K562 (cell line): ENCODE results near the gene LRRC75A. TPM values are rescaled to one million over a fixed set of nuclear protein-coding genes. Genes with fewer than 3 reads are reported as not detected.

Experiments
- EP300 ChIP-seq: IDR thresholded peaks from 2 replicates; pipeline ENCODE4 v1.6.1; 2012; ENCODE audit warnings: low read length, improper control_type of control experiment
- GTF2E2 ChIP-seq: fragments of 200-800 bp; sonication (Bioruptor generic); IDR thresholded peaks from 2 replicates; pipeline ENCODE4 v1.6.1; 2016; ENCODE audit warnings: missing genetic modification characterization, missing compliant biosample characterization
- MIER1 ChIP-seq: fragments of 450-650 bp; IDR thresholded peaks from 2 replicates; pipeline ENCODE4 v1.6.1; 2016; ENCODE audit warnings: antibody characterized with exemption, mild to moderate bottlenecking, low read depth
- NCOA4 ChIP-seq: fragments of 450-650 bp; IDR thresholded peaks from 2 replicates; pipeline ENCODE4 v1.6.1; 2018; ENCODE audit warnings: mild to moderate bottlenecking; ENCODE audit not compliant: partially characterized antibody
- NCOA6 ChIP-seq: fragments of 450-650 bp; IDR thresholded peaks from 2 replicates; pipeline ENCODE4 v1.6.1; 2017; ENCODE audit warnings: mild to moderate bottlenecking
- NFIC ChIP-seq: fragments of 450-650 bp; IDR thresholded peaks from 2 replicates; pipeline ENCODE4 v1.6.1; 2017; ENCODE audit warnings: mild to moderate bottlenecking, inconsistent platforms
- PTTG1 ChIP-seq: fragments of 450-650 bp; IDR thresholded peaks from 2 replicates; pipeline ENCODE4 v1.6.1; 2016; ENCODE audit warnings: low read depth, mild to moderate bottlenecking, missing genetic modification characterization, missing compliant biosample characterization
- RBFOX2 ChIP-seq: fragments of 200-400 bp; formaldehyde crosslinking; IDR thresholded peaks from 2 replicates; pipeline ENCODE4 v1.6.1; 2017; ENCODE audit warnings: low read depth, mild to moderate bottlenecking, low read length, moderate library complexity
- SP2 ChIP-seq: IDR thresholded peaks from 2 replicates; pipeline ENCODE4 v1.6.1; 2011; ENCODE audit warnings: mild to moderate bottlenecking, low read depth, low read length, moderate library complexity; ENCODE audit not compliant: poor library complexity, severe bottlenecking; ENCODE audit errors: extremely low read depth
- ZFPM2 ChIP-seq: fragments of 250-450 bp; sonication (Bioruptor Pico); IDR thresholded peaks from 2 replicates; pipeline ENCODE4 v1.5.1; 2022; ENCODE audit warnings: mild to moderate bottlenecking
- ZFX ChIP-seq: sonication (generic); formaldehyde crosslinking; IDR thresholded peaks from 2 replicates; pipeline ENCODE4 v1.8.0; 2022; ENCODE audit warnings: mild to moderate bottlenecking, missing genetic modification reagents, moderate library complexity
- ZNF165 ChIP-seq: fragments of 250-450 bp; sonication (Bioruptor Pico); IDR thresholded peaks from 2 replicates; pipeline ENCODE4 v1.4.0; 2020; ENCODE audit warnings: borderline replicate concordance
- ZNF830 ChIP-seq: fragments of 250-450 bp; sonication (Bioruptor Pico); IDR thresholded peaks from 2 replicates; pipeline ENCODE4 v1.5.0; 2021; ENCODE audit warnings: mild to moderate bottlenecking
- polyA plus RNA-seq, 8 experiments: library from polyadenylated mRNA; depleted of rRNA in 4 of 8; stranded (reverse) in 5 of 8; unstranded in 3 of 8; fragments of >200 nt; fragmentation: Nextera tagmentation in 2 of 8; fragmentation: Illumina TruSeq in 1 of 8; extraction: Ambion mirVana in 2 of 8; extraction: Trizol in 1 of 8; gene quantifications; 2 replicates each; pipeline versions ENCODE4 v1.2.1 to v1.2.3, GENCODE V29; 2011 to 2014; ENCODE audit warnings: inconsistent platforms in 1 of 8, missing spikeins in 1 of 8
- total RNA-seq, 7 experiments: library from RNA; depleted of rRNA in 6 of 7; stranded (reverse); fragments of >200 nt in 6 of 7; fragmentation: Illumina TruSeq in 2 of 7; extraction: Trizol in 2 of 7; gene quantifications; 2 replicates each; pipeline versions ENCODE4 v1.2.1 to v1.2.3, GENCODE V29; 2011 to 2021; ENCODE audit warnings: low replicate concordance in 1 of 7
- TF ChIP-seq, protein P1 (sequence below), 3 experiments: fragments of 200-800 bp in 1 of 3; fragments of 250-450 bp in 1 of 3; fragments of 450-650 bp in 1 of 3; sonication (Bioruptor Pico) in 1 of 3; sonication (Bioruptor generic) in 1 of 3; formaldehyde crosslinking in 1 of 3; IDR thresholded peaks; 2 replicates each; pipeline versions ENCODE4 v1.6.1 to v1.8.0; 2016 to 2022; ENCODE audit warnings: mild to moderate bottlenecking in 2 of 3, missing genetic modification characterization in 2 of 3, missing compliant biosample characterization in 1 of 3, moderate library complexity in 1 of 3
- TF ChIP-seq, protein P2 (sequence below): fragments of 450-650 bp; IDR thresholded peaks from 2 replicates; pipeline ENCODE4 v1.6.1; 2018; ENCODE audit not compliant: partially characterized antibody
- TF ChIP-seq, protein P3 (sequence below), 2 experiments: fragments of 450-650 bp; IDR thresholded peaks; 2 replicates each; pipeline ENCODE4 v1.6.1; 2018; ENCODE audit warnings: mild to moderate bottlenecking in 2 of 2, low read depth in 1 of 2; ENCODE audit not compliant: partially characterized antibody in 2 of 2

The LRRC75A gene
- total and polyA plus RNA-seq, 9 of the 15 experiments (the other 6 are each of a cell fraction or from before 2014, with no cell fraction given) = 0.04 to 0.34 (median 0.08) TPM; not detected in 5

DNA sequence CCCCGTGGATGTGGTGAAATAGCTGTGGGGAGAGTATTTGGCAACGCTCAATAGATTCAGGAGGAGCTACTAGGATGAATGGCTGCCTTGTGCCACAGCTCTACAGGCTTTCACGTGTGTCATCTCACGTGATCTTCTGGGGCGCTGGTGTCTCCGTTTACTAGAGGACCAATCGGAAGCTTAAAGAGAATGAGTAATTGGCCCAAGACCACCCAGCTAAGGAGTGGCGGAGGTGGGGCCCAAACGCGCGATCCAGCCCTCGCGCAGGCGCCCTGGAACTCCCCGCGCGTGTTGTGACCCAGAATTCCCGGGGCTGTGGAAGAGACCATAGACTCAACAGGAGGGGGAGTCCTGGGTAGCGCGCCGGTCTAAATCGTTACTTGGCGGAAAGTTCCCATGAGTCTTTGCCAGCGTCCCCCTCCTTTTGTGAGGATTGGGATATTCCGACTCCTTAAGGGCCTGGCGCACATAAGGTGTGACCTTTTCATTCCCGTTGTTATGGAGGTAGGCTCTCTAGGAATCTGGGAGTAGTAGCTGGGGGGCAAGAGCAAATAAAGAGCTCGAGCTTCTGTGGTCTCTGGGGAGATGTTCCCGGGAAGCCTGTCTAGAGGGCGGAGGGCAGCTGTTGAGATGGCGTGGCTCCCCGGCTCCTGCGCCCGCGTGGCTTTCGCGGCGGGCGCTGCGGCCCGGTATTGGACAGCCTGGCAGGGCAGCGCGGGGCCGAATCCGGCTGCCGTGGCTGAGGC is 53.3 kb downstream of the LRRC75A start (continued):
- TF ChIP-seq, protein P1, sequence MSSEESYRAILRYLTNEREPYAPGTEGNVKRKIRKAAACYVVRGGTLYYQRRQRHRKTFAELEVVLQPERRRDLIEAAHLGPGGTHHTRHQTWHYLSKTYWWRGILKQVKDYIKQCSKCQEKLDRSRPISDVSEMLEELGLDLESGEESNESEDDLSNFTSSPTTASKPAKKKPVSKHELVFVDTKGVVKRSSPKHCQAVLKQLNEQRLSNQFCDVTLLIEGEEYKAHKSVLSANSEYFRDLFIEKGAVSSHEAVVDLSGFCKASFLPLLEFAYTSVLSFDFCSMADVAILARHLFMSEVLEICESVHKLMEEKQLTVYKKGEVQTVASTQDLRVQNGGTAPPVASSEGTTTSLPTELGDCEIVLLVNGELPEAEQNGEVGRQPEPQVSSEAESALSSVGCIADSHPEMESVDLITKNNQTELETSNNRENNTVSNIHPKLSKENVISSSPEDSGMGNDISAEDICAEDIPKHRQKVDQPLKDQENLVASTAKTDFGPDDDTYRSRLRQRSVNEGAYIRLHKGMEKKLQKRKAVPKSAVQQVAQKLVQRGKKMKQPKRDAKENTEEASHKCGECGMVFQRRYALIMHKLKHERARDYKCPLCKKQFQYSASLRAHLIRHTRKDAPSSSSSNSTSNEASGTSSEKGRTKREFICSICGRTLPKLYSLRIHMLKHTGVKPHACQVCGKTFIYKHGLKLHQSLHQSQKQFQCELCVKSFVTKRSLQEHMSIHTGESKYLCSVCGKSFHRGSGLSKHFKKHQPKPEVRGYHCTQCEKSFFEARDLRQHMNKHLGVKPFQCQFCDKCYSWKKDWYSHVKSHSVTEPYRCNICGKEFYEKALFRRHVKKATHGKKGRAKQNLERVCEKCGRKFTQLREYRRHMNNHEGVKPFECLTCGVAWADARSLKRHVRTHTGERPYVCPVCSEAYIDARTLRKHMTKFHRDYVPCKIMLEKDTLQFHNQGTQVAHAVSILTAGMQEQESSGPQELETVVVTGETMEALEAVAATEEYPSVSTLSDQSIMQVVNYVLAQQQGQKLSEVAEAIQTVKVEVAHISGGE (CRISPR knock-in tag; IDR thresholded peaks at IDR 0.05) = peak in 1 of 3 experiments; percentile 59; a peak in 2 of 6 replicates
- TF ChIP-seq ZNF830 (0 out of 2 replicates have a peak, but pooled peaks have one; percentile 17), EP300 (peak; percentile 46), MIER1 (no peak), ZFPM2 (CRISPR knock-in tag) (0 out of 2 replicates have a peak, but pooled peaks have one; percentile 72), SP2 (peak; percentile 44), PTTG1 (no peak), NCOA6 (no peak), ZFX (CRISPR knock-in tag) (peak; percentile 55), RBFOX2 (peak; percentile 100), GTF2E2 (tag) (peak; percentile 95), NCOA4 (no peak), NFIC (peak; percentile 46), ZNF165 (no peak)
- TF ChIP-seq, protein P2, sequence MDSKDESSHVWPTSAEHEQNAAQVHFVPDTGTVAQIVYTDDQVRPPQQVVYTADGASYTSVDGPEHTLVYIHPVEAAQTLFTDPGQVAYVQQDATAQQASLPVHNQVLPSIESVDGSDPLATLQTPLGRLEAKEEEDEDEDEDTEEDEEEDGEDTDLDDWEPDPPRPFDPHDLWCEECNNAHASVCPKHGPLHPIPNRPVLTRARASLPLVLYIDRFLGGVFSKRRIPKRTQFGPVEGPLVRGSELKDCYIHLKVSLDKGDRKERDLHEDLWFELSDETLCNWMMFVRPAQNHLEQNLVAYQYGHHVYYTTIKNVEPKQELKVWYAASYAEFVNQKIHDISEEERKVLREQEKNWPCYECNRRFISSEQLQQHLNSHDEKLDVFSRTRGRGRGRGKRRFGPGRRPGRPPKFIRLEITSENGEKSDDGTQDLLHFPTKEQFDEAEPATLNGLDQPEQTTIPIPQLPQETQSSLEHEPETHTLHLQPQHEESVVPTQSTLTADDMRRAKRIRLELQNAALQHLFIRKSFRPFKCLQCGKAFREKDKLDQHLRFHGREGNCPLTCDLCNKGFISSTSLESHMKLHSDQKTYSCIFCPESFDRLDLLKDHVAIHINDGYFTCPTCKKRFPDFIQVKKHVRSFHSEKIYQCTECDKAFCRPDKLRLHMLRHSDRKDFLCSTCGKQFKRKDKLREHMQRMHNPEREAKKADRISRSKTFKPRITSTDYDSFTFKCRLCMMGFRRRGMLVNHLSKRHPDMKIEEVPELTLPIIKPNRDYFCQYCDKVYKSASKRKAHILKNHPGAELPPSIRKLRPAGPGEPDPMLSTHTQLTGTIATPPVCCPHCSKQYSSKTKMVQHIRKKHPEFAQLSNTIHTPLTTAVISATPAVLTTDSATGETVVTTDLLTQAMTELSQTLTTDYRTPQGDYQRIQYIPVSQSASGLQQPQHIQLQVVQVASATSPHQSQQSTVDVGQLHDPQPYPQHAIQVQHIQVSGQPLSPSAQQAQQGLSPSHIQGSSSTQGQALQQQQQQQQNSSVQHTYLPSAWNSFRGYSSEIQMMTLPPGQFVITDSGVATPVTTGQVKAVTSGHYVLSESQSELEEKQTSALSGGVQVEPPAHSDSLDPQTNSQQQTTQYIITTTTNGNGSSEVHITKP = peak; percentile 99
- TF ChIP-seq, protein P3, sequence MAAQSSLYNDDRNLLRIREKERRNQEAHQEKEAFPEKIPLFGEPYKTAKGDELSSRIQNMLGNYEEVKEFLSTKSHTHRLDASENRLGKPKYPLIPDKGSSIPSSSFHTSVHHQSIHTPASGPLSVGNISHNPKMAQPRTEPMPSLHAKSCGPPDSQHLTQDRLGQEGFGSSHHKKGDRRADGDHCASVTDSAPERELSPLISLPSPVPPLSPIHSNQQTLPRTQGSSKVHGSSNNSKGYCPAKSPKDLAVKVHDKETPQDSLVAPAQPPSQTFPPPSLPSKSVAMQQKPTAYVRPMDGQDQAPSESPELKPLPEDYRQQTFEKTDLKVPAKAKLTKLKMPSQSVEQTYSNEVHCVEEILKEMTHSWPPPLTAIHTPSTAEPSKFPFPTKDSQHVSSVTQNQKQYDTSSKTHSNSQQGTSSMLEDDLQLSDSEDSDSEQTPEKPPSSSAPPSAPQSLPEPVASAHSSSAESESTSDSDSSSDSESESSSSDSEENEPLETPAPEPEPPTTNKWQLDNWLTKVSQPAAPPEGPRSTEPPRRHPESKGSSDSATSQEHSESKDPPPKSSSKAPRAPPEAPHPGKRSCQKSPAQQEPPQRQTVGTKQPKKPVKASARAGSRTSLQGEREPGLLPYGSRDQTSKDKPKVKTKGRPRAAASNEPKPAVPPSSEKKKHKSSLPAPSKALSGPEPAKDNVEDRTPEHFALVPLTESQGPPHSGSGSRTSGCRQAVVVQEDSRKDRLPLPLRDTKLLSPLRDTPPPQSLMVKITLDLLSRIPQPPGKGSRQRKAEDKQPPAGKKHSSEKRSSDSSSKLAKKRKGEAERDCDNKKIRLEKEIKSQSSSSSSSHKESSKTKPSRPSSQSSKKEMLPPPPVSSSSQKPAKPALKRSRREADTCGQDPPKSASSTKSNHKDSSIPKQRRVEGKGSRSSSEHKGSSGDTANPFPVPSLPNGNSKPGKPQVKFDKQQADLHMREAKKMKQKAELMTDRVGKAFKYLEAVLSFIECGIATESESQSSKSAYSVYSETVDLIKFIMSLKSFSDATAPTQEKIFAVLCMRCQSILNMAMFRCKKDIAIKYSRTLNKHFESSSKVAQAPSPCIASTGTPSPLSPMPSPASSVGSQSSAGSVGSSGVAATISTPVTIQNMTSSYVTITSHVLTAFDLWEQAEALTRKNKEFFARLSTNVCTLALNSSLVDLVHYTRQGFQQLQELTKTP (IDR thresholded peaks at IDR 0.05; ENCODE audit: low read depth in 1 of 2, partially characterized antibody in 2 of 2) = peak in 1 of 2 experiments; percentile 91
